B cell (primary cell): ENCODE measurements around the gene GART. TPM values are rescaled to one million over a fixed set of nuclear protein-coding genes. Genes with fewer than 3 reads are reported as not detected.

Source experiments
- ATAC-seq: fragments of 200-7000 bp; cut with Tn5 transposase; one replicate; pipeline ENCODE4 v1.10.0; 2021; ENCODE audit warnings: low read depth, mild to moderate bottlenecking, moderate number of reproducible peaks, moderate library complexity
- CTCF ChIA-PET: fragments of 350-600 bp; sonication (Branson Sonifier 250); formaldehyde crosslinking; loops from one replicate; lab custom pipeline; 2021; ENCODE audit warnings: antibody characterized with exemption, inconsistent platforms; lab: Charles Lee
- POLR2A ChIA-PET: fragments of 350-600 bp; sonication (Branson Sonifier 250); formaldehyde crosslinking; loops from one replicate; lab custom pipeline; 2021; ENCODE audit warnings: antibody characterized with exemption; lab: Charles Lee
- DNase-seq: peaks from one replicate; pipeline ENCODE4 v3.0.0; 2013
- H2AFZ ChIP-seq: 2 replicates; pipeline ENCODE4 v1.6.1; 2012; ENCODE audit warnings: mild to moderate bottlenecking, low read depth, low read length; ENCODE audit not compliant: insufficient read depth, poor library complexity, severe bottlenecking
- H3K27ac ChIP-seq, 2 donors: 1 replicate in 1 of 2; 2 replicates in 1 of 2; pipeline ENCODE4 v1.5.1; 2012 to 2013; ENCODE audit warnings: low read length in 2 of 2, mild to moderate bottlenecking in 2 of 2, moderate library complexity in 1 of 2
- H3K27me3 ChIP-seq, 4 experiments: fragments of 200-600 bp in 1 of 4; sonication (generic) in 1 of 4; replicated peaks in 1 of 4; 1 replicate in 2 of 4; 2 replicates in 2 of 4; pipeline versions ENCODE4 v1.6.1 to v1.7.0; 2013 to 2016; ENCODE audit warnings: low read length in 3 of 4, mild to moderate bottlenecking in 2 of 4, mixed read lengths in 1 of 4, moderate library complexity in 1 of 4; ENCODE audit not compliant: insufficient read depth in 4 of 4, control insufficient read depth in 3 of 4; ENCODE audit errors: control extremely low read depth in 1 of 4
- H3K36me3 ChIP-seq, 2 experiments: replicated peaks in 1 of 2; 1 replicate in 1 of 2; 2 replicates in 1 of 2; pipeline versions ENCODE4 v1.6.1 to v1.7.1; 2013; ENCODE audit warnings: low read length in 1 of 2; ENCODE audit not compliant: insufficient read depth in 2 of 2, control insufficient read depth in 1 of 2; ENCODE audit errors: control extremely low read depth in 1 of 2, extremely low read depth in 1 of 2
- H3K4me1 ChIP-seq, 2 donors: fragments of 200-600 bp in 1 of 2; sonication (generic) in 1 of 2; 1 replicate in 1 of 2; 2 replicates in 1 of 2; pipeline versions ENCODE4 v1.5.1 to v1.6.1; 2013 to 2017; ENCODE audit warnings: low read length in 2 of 2; ENCODE audit not compliant: control insufficient read depth in 2 of 2, insufficient read depth in 2 of 2
- H3K4me2 ChIP-seq: replicated peaks from 2 replicates; pipeline ENCODE3; 2012; ENCODE audit warnings: mild to moderate bottlenecking, low read depth, low read length; ENCODE audit not compliant: poor library complexity, severe bottlenecking
- H3K4me3 ChIP-seq, 5 experiments: fragments of 200-600 bp in 1 of 5; sonication (generic) in 1 of 5; 1 replicate in 3 of 5; 2 replicates in 2 of 5; pipeline versions ENCODE4 v1.5.1 to v1.7.0; 2011 to 2016; ENCODE audit warnings: low read length in 4 of 5, mild to moderate bottlenecking in 4 of 5, low read depth in 2 of 5, control low read depth in 1 of 5, moderate library complexity in 1 of 5; ENCODE audit not compliant: insufficient read depth in 1 of 5; ENCODE audit errors: control extremely low read depth in 1 of 5, extremely low read depth in 1 of 5
- H3K79me2 ChIP-seq: fragments of 200-600 bp; sonication (generic); one replicate; pipeline ENCODE4 v1.6.0; 2016; ENCODE audit warnings: low read length; ENCODE audit not compliant: control insufficient read depth, insufficient read depth
- H3K9ac ChIP-seq: fragments of 200-600 bp; sonication (generic); 2 replicates; pipeline ENCODE4 v1.6.1; 2017; ENCODE audit warnings: mild to moderate bottlenecking, low read length, moderate library complexity
- H3K9me3 ChIP-seq, 3 donors: one replicate each; pipeline versions ENCODE4 v1.6.1 to v1.7.1; 2013; ENCODE audit warnings: low read length in 2 of 3; ENCODE audit not compliant: control insufficient read depth in 2 of 3, insufficient read depth in 1 of 3; ENCODE audit errors: control extremely low read depth in 1 of 3
- H4K20me1 ChIP-seq: 2 replicates; pipeline ENCODE4 v1.6.0; 2012; ENCODE audit warnings: mild to moderate bottlenecking, low read length; ENCODE audit not compliant: insufficient read depth, control insufficient read depth, poor library complexity, severe bottlenecking
- H3K27ac Mint-ChIP-seq: one replicate; pipeline ENCODE4 v1.8.0; 2021; ENCODE audit warnings: mixed read lengths
- H3K27me3 Mint-ChIP-seq: one replicate; pipeline ENCODE4 v1.8.0; 2021; ENCODE audit warnings: mixed read lengths
- H3K4me1 Mint-ChIP-seq: one replicate; pipeline ENCODE4 v1.8.0; 2021; ENCODE audit warnings: mixed read lengths
- H3K4me3 Mint-ChIP-seq: one replicate; pipeline ENCODE4 v1.8.0; 2021; ENCODE audit warnings: mixed read lengths
- H3K9me3 Mint-ChIP-seq: one replicate; pipeline ENCODE4 v1.8.0; 2022; ENCODE audit warnings: mixed read lengths; ENCODE audit not compliant: insufficient read depth
- EZH2 ChIP-seq: IDR thresholded peaks from 2 replicates; pipeline ENCODE4 v1.6.1; 2012; ENCODE audit warnings: borderline replicate concordance, low read depth, mild to moderate bottlenecking, moderate library complexity, low read length; ENCODE audit not compliant: insufficient read depth, poor library complexity, severe bottlenecking
- WGBS: methylation state at CpG from one replicate; pipeline ENCODE4 v1.1.5; 2013; ENCODE audit warnings: missing lambda C conversion rate; ENCODE audit not compliant: insufficient coverage; 5-methylcytosine and 5-hydroxymethylcytosine counted together
- intact Hi-C: fragments of 100-400 bp; cut with micrococcal nuclease; formaldehyde crosslinking; loops from one replicate; pipeline ENCODE4 v1.10.0; 2022
- polyA plus RNA-seq: library from polyadenylated mRNA; depleted of rRNA; stranded (reverse); fragments of >200 nt; gene quantifications from 2 replicates; pipeline ENCODE4 v1.2.3, GENCODE V29; 2012
- total RNA-seq, 2 donors: library from RNA; stranded (reverse); fragments of 120-200 nt in 1 of 2; gene quantifications; 1 replicate in 1 of 2; 2 replicates in 1 of 2; pipeline versions ENCODE4 v1.2.3 to v1.2.4, GENCODE V29; 2013 to 2022
- TF ChIP-seq, protein P1 (sequence below): fragments of 200-600 bp; IDR thresholded peaks from one replicate; pipeline ENCODE4 v1.8.0; 2022; ENCODE audit warnings: antibody characterized with exemption, mild to moderate bottlenecking

GART gene
- total and polyA plus RNA-seq, 2 donors (not counting 1 experiment from before 2014, with no cell fraction given) = 8.7 to 58.3 TPM

DNA sequence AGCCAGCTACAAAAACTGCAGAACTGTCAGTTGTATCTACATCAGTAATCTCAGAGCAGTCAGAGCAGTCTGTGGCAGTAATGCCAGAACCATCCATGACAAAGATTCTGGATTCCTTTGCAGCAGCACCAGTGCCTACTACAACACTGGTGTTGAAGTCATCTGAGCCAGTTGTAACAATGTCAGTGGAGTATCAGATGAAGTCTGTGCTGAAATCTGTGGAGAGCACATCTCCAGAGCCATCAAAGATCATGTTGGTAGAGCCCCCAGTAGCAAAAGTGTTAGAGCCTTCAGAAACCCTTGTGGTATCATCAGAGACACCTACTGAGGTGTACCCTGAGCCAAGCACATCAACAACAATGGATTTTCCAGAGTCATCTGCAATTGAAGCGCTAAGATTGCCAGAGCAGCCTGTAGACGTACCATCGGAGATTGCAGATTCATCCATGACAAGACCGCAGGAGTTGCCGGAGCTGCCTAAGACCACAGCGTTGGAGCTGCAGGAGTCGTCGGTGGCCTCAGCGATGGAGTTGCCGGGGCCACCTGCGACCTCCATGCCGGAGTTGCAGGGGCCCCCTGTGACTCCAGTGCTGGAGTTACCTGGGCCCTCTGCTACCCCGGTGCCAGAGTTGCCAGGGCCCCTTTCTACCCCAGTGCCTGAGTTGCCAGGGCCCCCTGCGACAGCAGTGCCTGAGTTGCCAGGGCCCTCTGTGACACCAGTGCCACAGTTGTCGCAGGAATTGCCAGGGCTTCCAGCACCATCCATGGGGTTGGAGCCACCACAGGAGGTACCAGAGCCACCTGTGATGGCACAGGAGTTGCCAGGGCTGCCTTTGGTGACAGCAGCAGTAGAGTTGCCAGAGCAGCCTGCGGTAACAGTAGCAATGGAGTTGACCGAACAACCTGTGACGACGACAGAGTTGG, 8.2 kb upstream of the GART start:
- no peak overlapping the region for H2AFZ ChIP-seq
- H3K4me3 ChIP-seq = no peak overlapping the region
- no peaks in the 10 kb centered on the region for H3K9me3 ChIP-seq
- CTCF ChIA-PET = no interaction called here
- peaks cover 4 to 11% of the 10 kb centered on the region in 2 donors for H3K4me1 ChIP-seq
- WGBS = 98% methylated on average over 19 of the region's 19 CpGs
- H3K9ac ChIP-seq = no peak overlapping the region
- Mint-ChIP-seq H3K4me1 (peaks cover 29% of the 10 kb centered on the region), H3K9me3 (peaks cover 4% of the 10 kb centered on the region), H3K27ac (no peak overlapping the region), H3K4me3 (no peak overlapping the region), H3K27me3 (no peaks in the 10 kb centered on the region)
- peaks cover 100% of the 10 kb centered on the region for H3K79me2 ChIP-seq
- intact Hi-C loops = no loop called here
- ATAC-seq (no peak), DNase-seq (no peak)
- peaks cover 19 to 74% of the 10 kb centered on the region in 2 experiments for H3K36me3 ChIP-seq
- peaks cover 90% of the 10 kb centered on the region for H4K20me1 ChIP-seq
- no peaks in the 10 kb centered on the region for H3K27me3 ChIP-seq
- H3K27ac ChIP-seq = no peak overlapping the region
- no peak for TF ChIP-seq EZH2
- TF ChIP-seq, protein P1, sequence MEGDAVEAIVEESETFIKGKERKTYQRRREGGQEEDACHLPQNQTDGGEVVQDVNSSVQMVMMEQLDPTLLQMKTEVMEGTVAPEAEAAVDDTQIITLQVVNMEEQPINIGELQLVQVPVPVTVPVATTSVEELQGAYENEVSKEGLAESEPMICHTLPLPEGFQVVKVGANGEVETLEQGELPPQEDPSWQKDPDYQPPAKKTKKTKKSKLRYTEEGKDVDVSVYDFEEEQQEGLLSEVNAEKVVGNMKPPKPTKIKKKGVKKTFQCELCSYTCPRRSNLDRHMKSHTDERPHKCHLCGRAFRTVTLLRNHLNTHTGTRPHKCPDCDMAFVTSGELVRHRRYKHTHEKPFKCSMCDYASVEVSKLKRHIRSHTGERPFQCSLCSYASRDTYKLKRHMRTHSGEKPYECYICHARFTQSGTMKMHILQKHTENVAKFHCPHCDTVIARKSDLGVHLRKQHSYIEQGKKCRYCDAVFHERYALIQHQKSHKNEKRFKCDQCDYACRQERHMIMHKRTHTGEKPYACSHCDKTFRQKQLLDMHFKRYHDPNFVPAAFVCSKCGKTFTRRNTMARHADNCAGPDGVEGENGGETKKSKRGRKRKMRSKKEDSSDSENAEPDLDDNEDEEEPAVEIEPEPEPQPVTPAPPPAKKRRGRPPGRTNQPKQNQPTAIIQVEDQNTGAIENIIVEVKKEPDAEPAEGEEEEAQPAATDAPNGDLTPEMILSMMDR = no peak
- no peak overlapping the region for H3K4me2 ChIP-seq
- POLR2A ChIA-PET = no interaction called here

DNA sequence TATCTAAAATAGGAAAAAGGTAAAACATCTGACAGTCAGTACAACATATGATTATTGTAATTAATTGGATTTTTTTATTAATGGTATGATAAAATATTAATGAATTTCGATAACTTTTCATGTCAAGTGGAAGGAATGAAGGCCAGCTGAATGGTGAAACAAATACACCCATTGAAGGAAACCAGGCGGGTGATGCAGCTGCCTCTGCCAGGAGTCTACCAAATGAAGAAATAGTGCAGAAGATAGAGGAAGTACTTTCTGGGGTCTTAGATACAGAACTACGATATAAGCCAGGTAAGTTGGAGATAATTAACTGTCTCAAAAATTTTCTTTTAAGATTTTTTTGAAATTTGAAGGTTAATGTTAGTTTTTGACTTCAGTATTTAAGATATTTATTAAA, 4.2 kb upstream of the GART start:
- H3K4me2 ChIP-seq = peak overlapping the region; percentile 82
- ATAC-seq (no peak), DNase-seq (no peak)
- H3K27ac ChIP-seq = peak overlapping the region in 1 of 2 donors; percentile 45
- H3K27me3 ChIP-seq = no peaks in the 10 kb centered on the region
- no peaks in the 10 kb centered on the region for H3K9me3 ChIP-seq
- intact Hi-C loops = loop anchor here (2.0 kb wide), 1 partner anchor 15 kb away; no protein-coding TSS in a partner anchor
- no peak overlapping the region for H3K4me3 ChIP-seq
- H3K27ac Mint-ChIP-seq = peak overlapping the region; percentile 27
- peaks cover 69% of the 10 kb centered on the region for H4K20me1 ChIP-seq
- no peaks in the 10 kb centered on the region for H3K27me3 Mint-ChIP-seq
- WGBS = 43% methylated on average over 1 of the region's 3 CpGs
- no peaks in the 10 kb centered on the region for H3K9me3 Mint-ChIP-seq
- TF ChIP-seq EZH2 = no peak
- TF ChIP-seq, protein P1 = no peak
- peaks cover 0 to 36% of the 10 kb centered on the region in 2 experiments for H3K36me3 ChIP-seq
- no peak overlapping the region for H3K4me3 Mint-ChIP-seq
- ChIA-PET POLR2A (interaction anchor here (0.6 kb wide), 1 partner anchor 99 kb away, joined by 5 read pairs; no protein-coding TSS in a partner anchor), CTCF (no interaction called here)
- H3K4me1 ChIP-seq = peaks cover 13 to 30% of the 10 kb centered on the region in 2 donors
- H2AFZ ChIP-seq = no peak overlapping the region
- H3K79me2 ChIP-seq = peaks cover 89% of the 10 kb centered on the region
- H3K4me1 Mint-ChIP-seq = peaks cover 44% of the 10 kb centered on the region
- no peak overlapping the region for H3K9ac ChIP-seq
